OCI-LY7 (cell line): ENCODE measurements around the gene SAPCD2. TPM values are rescaled to one million over a fixed set of nuclear protein-coding genes. Genes with fewer than 3 reads are reported as not detected.

Experiments
- BruUV-seq: library from RNA; stranded (reverse); fragments of 400-500 nt; replicated peaks from 2 replicates; lab custom pipeline; 2021; lab: Mats Ljungman, UMichigan
- CTCF ChIA-PET: fragments of 300-600 bp; sonication (Branson Sonifier 250); formaldehyde crosslinking; loops from one replicate; lab custom pipeline; 2022; ENCODE audit warnings: antibody characterized with exemption; ENCODE audit not compliant: unreplicated experiment; lab: Charles Lee
- POLR2A ChIA-PET: fragments of 300-600 bp; sonication (Branson Sonifier 250); formaldehyde crosslinking; loops from one replicate; lab custom pipeline; 2022; ENCODE audit warnings: antibody characterized with exemption; lab: Charles Lee
- DNase-seq: peaks from one replicate; pipeline ENCODE4 v3.0.0-alpha.2; 2015; ENCODE audit warnings: low spot score
- H2AFZ ChIP-seq: fragments of 200-600 bp; sonication (generic), shearing (Covaris generic); 2 replicates; pipeline ENCODE4 v1.6.1; 2014; ENCODE audit warnings: mild to moderate bottlenecking, antibody characterized with exemption, low read length, moderate library complexity
- H3K27ac ChIP-seq: fragments of 200-600 bp; sonication (generic); 2 replicates; pipeline ENCODE4 v1.5.1; 2014; ENCODE audit warnings: mixed run types, low read depth, mild to moderate bottlenecking, moderate library complexity, low read length, inconsistent platforms; ENCODE audit not compliant: poor library complexity, severe bottlenecking
- H3K36me3 ChIP-seq: fragments of 200-600 bp; sonication (generic); 2 replicates; pipeline ENCODE4 v1.6.1; 2014; ENCODE audit warnings: mild to moderate bottlenecking, antibody characterized with exemption, low read length, moderate library complexity, mixed read lengths; ENCODE audit not compliant: insufficient read depth
- H3K4me1 ChIP-seq: fragments of 200-600 bp; sonication (generic); 2 replicates; pipeline ENCODE4 v1.5.1; 2014; ENCODE audit warnings: mild to moderate bottlenecking, low read length; ENCODE audit not compliant: insufficient read depth, poor library complexity, severe bottlenecking
- H3K4me2 ChIP-seq: fragments of 200-600 bp; sonication (generic); 2 replicates; pipeline ENCODE4 v1.6.1; 2014; ENCODE audit warnings: mild to moderate bottlenecking, low read length
- H3K4me3 ChIP-seq: fragments of 200-600 bp; sonication (generic); 2 replicates; pipeline ENCODE4 v1.5.1; 2014; ENCODE audit warnings: mild to moderate bottlenecking, low read depth, low read length; ENCODE audit not compliant: poor library complexity, severe bottlenecking
- H3K79me2 ChIP-seq: fragments of 200-600 bp; sonication (generic); 2 replicates; pipeline ENCODE4 v1.6.1; 2016; ENCODE audit warnings: low read depth, mild to moderate bottlenecking, low read length, moderate library complexity, mixed read lengths; ENCODE audit not compliant: insufficient read depth
- H3K9me2 ChIP-seq: fragments of 200-600 bp; sonication (generic); 2 replicates; pipeline ENCODE4 v1.6.1; 2016; ENCODE audit warnings: mild to moderate bottlenecking, low read length, mixed read lengths; ENCODE audit not compliant: insufficient read depth
- H3K9me3 ChIP-seq: fragments of 200-600 bp; sonication (generic); 2 replicates; pipeline ENCODE4 v1.6.1; 2014; ENCODE audit warnings: mild to moderate bottlenecking, mixed run types, low read length, mixed read lengths
- H4K20me1 ChIP-seq: fragments of 200-600 bp; sonication (generic); 2 replicates; pipeline ENCODE4 v1.6.1; 2014; ENCODE audit warnings: mild to moderate bottlenecking, antibody characterized with exemption, low read length, moderate library complexity, mixed read lengths; ENCODE audit not compliant: insufficient read depth
- CTCF ChIP-seq: fragments of 200-600 bp; sonication (generic); conservative IDR thresholded peaks from 2 replicates; pipeline ENCODE4 v1.5.1; 2014; ENCODE audit warnings: mild to moderate bottlenecking, antibody characterized with exemption, low read length, moderate library complexity, mixed read lengths
- EZH2phosphoT487 ChIP-seq: fragments of 200-600 bp; sonication (generic); IDR thresholded peaks from 2 replicates; pipeline ENCODE4 v1.6.1; 2018; ENCODE audit warnings: low read depth, borderline replicate concordance, mild to moderate bottlenecking, mixed run types, antibody characterized with exemption, low read length, moderate library complexity, mixed read lengths
- intact Hi-C: fragments of 100-400 bp; cut with micrococcal nuclease; formaldehyde crosslinking; loops from one replicate; pipeline ENCODE4 v1.10.0; 2022; ENCODE audit not compliant: unreplicated experiment
- total RNA-seq, 2 experiments: library from RNA; depleted of rRNA in 1 of 2; stranded (reverse); fragments of >200 nt in 1 of 2; shearing (Covaris generic) in 1 of 2; gene quantifications; 2 replicates each; pipeline ENCODE4 v1.2.3, GENCODE V29; 2014 to 2022

The SAPCD2 gene
- total RNA-seq, 2 experiments from 2014 or later, result 57.2 to 74.0 TPM

- Histone ChIP-seq H3K36me3 (no peaks in the 10 kb centered on the region), H3K4me2 (no peak overlapping the region), H3K27ac (no peak overlapping the region), H3K9me2 (no peaks in the 10 kb centered on the region), H3K9me3 (no peaks in the 10 kb centered on the region), H2AFZ (no peak overlapping the region), H3K4me3 (no peak overlapping the region), H3K4me1 (peaks cover 42% of the 10 kb centered on the region), H4K20me1 (no peaks in the 10 kb centered on the region), H3K79me2 (no peaks in the 10 kb centered on the region)
- no peak for TF ChIP-seq CTCF
- no peak for TF ChIP-seq EZH2phosphoT487
- no TSS peak for BruUV-seq
- DNase-seq, result no peak
- CTCF ChIA-PET, result no interaction called here
- intact Hi-C loops, result no loop called here
- POLR2A ChIA-PET, result no interaction called here
Measured at GRCh38 chr9:137032858-137033257, 37.5 kb downstream of the SAPCD2 start.

- intact Hi-C loops, result no loop called here
- Histone ChIP-seq H3K79me2 (no peaks in the 10 kb centered on the region), H3K36me3 (no peaks in the 10 kb centered on the region), H3K4me1 (peaks cover 42% of the 10 kb centered on the region), H3K27ac (no peak within 1 kb of the TSS), H3K4me2 (no peak within 1 kb of the TSS; the same call in 1 of the 2 replicates), H2AFZ (no peak within 1 kb of the TSS), H3K9me3 (no peaks in the 10 kb centered on the region), H3K9me2 (no peaks in the 10 kb centered on the region), H3K4me3 (no peak within 1 kb of the TSS), H4K20me1 (no peaks in the 10 kb centered on the region)
- POLR2A ChIA-PET, result interaction anchor here (0.5 kb wide), 1 partner anchor 92 kb away, joined by 3 read pairs; no protein-coding TSS in a partner anchor
- no TSS peak for BruUV-seq
- no peak for TF ChIP-seq EZH2phosphoT487
- TF ChIP-seq CTCF, result no peak
- CTCF ChIA-PET, result no interaction called here
- DNase-seq, result peak; percentile 51
Measured at GRCh38 chr9:137031904-137032640, 38.3 kb downstream of the SAPCD2 start, which contains the start of gene FUT7. Gene FUT7 (minus strand): TSS chr9:137032088. CDS start chr9:137031991, 97 bp downstream.
